ENCODE data around the gene PIGT.

Gene PIGT

DNA sequence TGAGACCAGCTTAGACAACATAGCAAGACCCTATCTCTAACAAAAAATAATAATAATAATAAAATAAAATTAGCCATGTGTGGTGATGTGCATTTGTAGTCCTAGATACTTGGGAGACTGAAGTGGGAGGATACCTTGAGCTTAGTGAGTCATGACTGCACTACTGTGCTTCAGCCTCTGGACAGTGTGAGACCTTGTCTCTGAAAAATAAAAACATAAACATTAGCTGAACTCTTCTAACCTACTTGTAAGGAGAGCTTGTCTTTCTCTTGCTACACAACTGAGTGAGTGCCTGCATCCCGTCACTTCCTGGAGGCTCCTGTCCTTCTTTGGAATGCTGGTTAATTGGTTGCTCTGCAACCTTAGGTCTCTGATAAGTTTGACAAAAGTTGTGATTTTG, 13.0 kb upstream of the PIGT start:
- DNase-seq: no peak

DNA sequence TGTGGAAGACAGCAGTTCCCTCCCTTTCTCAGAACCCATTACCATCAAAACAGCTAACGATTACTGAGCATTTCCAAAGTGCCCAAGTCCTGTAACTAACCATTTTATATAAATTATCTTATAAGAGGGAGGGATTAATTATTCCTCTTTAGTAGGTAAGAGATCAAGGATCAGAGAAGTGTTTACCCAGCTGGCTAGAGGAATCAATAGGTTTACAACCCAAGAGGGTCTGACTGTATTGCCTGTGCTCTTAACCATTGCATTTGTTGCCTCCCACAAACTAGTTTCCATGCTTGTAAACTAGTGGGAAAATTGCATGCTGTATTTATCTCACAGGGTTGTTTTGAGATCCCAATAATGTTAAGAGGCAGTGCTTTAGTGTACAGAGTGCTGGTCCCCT, 11.5 kb upstream of the PIGT start:
- DNase-seq: no peak

DNA sequence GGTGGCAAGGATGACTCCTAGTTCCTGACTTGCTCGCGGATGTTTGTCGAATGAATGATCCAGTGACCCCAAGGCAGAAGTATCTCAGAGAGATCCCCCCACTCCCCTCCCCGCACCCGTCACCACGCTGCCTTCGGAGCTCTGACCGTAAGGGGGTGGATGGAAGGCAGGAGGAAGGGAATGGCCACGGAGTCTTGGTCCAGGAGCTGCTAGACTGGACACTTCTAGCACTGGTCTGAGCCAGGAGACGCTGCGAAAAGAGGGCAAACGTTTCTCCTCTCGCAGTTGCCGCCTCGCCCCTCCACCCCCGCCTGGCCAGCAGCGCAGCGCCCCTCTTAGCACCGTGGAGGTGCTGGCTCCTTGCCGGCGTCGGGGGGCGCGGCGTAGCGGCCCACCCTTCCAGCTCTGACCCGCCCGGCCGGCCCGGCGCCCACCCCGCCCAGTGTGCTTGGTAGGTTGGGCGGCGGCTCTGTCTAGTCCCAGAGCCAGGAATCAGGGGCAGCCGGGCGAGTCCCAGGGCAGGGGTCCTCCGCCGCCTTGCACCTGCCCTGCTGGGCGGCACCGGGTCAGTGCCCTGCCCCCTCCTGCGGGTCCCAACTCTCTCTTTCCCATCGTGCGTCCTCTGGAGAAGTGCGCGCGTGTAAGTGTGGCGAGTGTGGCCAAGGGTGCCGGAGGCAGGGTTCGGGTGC, 10.2 kb upstream of the PIGT start:
- DNase-seq: no peak

DNA sequence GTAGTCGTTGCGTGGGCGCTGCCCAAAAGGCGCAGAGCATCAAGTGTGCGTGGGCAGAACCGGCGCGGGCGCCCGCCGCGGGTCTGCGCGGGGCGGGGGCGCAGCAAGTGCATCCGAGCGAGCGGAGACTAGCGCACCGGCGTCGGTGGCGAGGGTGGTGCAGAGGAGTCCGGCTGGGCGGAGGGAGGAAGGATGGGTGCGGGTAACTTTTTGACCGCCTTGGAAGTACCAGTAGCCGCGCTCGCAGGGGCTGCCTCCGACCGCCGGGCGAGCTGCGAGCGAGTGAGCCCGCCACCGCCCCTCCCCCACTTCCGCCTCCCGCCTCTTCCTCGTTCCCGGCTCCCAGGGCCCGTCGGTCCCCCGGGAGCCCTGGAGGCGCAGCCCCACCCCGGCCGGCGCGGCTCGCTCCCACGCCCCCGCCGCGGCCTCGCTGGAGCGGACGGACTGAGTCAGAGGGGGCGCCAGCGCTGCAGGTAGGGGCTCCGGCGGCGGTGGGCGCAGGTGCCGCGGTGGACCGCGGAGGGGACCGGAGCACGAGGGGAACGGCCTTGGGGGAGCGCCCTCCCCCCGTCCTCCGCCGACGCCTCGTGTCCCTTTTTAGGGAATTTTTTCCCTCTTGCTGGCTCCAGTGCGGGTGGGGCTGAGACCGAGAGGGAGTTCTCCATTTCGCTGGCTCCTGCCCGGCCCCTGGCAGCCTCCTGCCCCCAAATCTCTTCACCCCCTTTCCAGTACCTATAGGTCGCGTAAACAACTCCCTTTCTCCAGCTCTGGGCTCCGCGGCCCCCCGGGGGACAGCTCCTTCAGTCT, 9.5 kb upstream of the PIGT start:
- DNase-seq: peak; percentile 43

DNA sequence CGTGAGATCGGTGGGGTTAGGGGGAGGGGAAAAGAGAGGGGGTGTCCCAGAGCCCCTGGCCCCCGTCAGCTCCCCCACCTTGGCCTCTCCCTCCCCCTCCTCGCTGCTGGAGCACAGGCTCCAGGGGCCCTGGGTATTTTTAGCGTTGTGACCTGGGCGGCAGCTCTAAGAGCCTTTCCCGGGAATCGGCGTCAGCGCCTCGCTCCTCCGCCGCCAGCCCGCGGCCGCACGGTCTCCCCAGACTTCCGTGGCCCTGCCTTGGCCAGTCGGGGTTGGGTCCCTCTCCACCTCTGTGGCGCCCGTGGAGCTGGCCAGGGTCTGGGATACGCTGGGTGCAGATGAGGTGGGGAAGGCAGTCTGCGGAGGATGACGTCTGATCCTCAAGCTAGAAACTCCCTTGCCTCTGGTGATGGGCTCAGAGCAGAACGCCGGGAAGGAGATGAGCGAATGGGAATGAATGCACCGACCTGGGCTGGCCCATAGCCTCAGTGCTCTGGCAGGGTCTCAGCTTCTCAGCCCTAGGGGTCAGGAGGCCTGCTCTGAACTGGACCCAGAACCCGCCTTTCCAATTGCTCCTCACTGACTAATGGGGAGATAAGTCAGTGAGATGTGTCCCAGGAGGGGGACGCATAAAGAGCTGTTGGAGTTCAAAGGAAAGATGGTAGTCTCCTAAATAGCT, 8.7 kb upstream of the PIGT start:
- DNase-seq: peak; percentile 46

DNA sequence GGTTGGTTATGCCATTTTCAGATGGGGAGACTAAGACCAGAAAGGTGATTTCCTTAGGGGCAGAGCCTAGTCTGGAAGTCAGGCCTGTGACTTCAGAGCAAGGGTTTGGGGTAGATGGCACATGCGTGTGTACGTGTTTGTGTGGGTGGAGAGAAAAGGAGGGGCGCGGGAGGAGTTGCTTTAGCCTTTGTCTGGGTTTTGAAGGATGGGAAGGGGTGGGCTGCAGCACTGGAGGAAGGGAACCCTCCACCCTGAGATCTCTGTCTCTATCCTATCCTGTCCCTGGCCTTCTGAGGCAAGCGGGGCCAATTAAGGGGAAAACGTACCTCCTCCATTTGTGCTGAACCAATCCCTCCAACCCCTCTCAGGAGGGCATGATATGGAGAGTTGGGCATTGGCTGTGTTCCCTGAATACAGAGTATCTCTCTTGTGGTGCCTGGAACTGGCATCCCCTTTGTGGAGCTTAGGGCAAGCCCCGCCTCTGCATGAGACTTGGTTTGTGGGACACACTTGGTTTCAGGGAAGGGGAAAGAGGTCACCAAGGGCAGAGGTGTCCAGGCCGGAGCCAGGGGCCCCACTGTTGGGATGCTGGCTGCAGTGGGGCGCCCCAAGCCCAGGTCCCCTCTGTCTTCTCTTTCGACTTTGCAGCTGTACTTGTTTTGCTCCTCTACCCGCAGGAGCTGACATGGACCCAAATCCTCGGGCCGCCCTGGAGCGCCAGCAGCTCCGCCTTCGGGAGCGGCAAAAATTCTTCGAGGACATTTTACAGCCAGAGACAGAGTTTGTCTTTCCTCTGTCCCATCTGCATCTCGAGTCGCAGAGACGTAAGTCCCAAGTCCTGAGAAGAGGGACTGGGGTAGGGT, 7.9 kb upstream of the PIGT start, which contains the start of gene DBNDD2:
Gene DBNDD2, plus strand, starts transcription at position 507 of the 863 bp plus-strand sequence. Its CDS starts 179 bp downstream, at position 686.
- no peak for DNase-seq

DNA sequence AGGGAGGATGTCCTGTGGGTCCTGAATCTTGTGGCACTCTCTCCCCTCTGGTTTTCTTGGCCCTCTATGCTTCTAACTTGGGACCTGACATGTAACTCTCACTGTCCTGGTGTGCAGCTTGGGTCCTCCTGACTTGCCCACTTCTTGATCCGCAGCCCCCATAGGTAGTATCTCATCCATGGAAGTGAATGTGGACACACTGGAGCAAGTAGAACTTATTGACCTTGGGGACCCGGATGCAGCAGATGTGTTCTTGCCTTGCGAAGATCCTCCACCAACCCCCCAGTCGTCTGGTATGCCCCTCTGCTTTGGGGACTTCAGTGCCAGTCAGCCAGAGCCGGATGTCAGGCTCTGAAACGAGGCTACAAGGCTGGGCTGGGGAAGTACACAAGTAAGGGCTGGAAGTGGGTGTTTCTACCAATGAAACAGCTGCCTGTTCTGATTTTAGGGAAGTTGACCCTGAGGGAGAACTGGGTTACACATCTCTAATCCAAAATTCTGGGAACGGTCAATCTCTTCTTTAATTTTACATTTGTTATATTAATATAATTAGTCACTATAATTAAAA, 7.2 kb upstream of the PIGT start:
- DNase-seq: no peak

DNA sequence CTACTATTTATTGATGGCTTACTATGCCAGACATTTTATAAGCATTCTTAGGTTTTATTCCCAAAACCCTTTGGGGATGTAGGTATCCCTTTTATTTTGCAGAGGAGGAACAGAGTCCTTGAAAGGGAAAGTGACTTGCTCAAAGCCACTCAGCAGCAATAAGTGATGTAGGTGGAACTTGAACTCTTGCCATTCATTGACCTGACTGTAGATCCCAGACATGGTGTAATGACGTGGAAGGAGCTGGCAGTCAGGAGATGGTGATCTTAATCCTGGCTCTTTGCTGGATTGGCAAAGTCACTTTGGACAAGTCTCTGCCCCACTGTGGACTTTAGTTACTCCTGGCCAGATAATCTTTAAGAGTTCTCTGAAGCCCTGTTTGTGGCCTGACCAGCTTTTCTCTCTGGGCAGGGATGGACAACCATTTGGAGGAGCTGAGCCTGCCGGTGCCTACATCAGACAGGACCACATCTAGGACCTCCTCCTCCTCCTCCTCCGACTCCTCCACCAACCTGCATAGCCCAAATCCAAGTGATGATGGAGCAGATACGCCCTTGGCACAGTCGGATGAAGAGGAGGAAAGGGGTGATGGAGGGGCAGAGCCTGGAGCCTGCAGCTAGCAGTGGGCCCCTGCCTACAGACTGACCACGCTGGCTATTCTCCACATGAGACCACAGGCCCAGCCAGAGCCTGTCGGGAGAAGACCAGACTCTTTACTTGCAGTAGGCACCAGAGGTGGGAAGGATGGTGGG, 6.2 kb upstream of the PIGT start:
- DNase-seq: no peak

DNA sequence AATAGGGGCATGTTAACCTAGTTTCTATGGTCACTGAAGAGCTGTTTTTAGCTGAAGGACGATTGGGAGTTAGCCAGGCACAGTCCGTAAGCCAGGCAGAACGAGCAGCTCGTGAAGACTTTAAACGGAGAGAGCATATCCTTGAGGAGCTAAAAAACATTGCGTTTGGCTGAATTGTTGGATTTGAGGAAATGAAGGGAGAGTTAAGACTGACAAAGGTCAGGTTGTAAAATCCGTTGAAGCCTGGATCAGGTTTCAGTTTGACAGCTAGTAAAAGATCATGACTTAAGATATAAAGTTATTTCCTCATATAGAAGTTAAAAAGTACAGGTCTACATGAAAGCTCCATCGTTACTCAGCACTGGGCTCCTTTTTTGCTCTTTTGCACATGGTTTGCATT, 5.1 kb upstream of the PIGT start:
- DNase-seq: no peak

DNA sequence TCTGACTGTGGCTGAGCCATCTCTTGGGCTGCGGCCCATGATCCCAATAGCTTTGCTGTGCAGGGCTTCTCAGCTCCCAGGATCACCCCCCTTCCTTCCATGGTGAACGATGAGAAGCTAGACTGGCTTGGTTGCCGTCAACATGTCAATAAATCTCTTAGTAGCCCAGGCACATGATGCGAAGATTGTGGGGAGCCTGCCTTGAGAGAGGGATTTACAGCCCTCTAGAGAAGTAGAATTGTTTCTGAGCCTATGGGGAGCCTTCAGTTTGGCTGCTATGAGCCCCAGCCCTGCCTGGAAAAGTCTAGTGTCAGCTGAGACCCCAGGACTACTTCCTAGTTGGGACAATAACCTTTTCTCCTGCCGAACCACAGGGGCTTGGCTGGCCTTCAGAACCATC, 3.3 kb upstream of the PIGT start:
- DNase-seq: no peak

DNA sequence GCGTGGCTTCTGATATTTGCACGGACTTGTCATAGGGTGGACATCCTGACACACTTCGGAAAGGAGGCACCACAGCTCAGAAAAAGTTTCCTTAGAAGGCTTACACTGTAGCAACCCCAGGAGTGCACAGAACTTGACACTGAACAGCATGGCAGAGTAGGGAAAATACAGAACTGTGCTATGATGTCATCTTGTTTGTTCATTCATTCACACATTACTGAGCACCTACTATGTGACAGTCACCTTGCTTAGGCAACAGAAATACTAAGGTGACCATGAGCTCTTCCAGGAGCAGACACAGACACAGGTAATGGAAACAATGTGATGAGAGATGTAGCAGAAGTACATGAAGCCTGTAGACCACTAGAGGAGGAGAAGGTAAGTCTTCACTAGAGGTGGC, 2.5 kb upstream of the PIGT start:
- no peak for DNase-seq

DNA sequence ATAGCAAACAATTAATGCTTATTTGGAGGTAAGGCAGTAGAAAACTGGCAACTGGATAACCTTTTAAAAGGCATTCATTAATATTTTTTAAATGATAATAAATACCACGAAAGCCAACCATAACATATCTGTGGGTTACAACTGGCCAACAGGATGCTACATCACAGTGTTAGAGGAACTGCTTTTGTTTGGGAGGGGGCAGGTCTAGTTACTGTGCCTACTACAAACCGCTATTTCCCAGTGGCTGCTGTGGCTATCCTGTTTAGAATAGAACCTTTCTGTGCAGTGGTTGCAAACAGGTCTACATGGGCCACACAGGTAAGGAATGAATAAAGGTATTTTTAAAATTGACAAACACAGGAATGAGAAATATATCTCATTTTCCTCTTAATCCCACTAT, 976 bp downstream of the PIGT start:
- DNase-seq: no peak

DNA sequence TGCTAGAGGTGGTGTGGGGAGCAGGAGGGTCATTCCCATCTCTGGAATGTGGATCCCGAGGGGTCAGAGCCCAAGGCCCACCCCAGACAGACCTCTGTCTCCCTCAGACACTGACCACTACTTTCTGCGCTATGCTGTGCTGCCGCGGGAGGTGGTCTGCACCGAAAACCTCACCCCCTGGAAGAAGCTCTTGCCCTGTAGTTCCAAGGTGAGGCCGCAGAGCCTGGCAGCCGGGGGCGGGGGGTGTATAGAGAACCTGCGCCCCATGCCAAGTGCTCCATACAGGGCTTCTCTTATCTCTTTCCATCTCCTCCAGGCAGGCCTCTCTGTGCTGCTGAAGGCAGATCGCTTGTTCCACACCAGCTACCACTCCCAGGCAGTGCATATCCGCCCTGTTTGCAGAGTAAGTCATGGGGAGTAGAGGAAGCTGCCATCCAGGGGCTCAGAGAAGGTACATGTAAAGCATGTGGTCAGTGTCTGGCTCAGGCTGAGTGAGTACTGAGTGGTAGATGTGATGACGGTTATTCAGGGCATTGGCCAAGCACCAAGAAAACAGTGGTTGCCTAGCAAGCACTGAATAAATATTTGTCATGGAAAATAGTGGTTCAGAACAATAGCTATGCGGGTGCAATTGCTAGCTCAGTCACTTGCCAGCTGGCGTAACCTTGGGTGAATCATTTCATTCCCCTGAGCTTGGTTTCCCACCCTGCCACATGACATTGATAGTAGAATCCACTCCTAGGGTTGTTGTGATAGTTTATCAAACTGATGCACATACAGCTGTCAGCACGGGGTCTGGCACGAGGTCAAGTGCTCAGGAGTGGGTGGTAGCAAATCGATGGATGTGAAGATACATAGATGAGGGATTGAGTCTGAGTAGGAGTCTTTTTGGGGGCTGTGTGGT, 3.5 kb downstream of the PIGT start:
- DNase-seq: peak; percentile 97

DNA sequence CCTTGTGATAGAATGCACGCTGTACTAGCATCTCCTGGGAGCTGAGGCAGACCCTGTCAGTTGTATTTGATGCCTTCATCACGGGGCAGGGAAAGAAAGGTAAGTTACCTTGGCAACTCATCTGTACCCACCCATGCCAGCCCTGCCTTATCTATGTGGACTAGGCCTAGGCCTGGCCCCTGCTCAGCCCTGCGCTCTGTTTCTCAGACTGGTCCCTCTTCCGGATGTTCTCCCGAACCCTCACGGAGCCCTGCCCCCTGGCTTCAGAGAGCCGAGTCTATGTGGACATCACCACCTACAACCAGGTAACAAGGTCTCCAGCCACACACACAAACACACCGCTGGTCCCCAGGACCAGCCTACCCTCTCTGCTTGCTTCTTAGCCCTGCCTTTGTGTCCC, 4.2 kb downstream of the PIGT start:
- DNase-seq: no peak

DNA sequence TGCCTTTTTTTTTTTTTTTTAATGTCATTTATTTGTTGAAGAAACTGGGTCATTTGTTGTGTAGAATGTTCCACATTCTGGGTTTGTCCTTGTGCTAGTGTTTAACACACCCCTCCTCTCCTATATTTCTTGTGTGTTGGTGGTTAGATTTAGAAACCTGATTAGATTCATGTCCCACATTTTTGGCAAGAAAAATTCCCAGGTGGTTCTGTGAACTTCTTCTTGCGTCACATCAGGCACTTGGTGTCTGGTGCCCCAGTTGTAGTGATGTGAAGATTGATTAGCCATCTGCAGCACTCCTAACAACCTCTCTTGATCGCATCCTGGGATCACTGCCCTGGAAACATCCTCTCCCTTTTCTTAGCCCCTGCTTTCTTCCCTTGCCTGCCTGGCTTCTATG, 7.8 kb downstream of the PIGT start:
- no peak for DNase-seq

DNA sequence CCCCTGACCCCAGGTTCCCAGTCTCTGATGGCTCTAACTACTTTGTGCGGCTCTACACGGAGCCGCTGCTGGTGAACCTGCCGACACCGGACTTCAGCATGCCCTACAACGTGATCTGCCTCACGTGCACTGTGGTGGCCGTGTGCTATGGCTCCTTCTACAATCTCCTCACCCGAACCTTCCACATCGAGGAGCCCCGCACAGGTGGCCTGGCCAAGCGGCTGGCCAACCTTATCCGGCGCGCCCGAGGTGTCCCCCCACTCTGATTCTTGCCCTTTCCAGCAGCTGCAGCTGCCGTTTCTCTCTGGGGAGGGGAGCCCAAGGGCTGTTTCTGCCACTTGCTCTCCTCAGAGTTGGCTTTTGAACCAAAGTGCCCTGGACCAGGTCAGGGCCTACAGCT, 9.6 kb downstream of the PIGT start:
- DNase-seq: no peak

DNA sequence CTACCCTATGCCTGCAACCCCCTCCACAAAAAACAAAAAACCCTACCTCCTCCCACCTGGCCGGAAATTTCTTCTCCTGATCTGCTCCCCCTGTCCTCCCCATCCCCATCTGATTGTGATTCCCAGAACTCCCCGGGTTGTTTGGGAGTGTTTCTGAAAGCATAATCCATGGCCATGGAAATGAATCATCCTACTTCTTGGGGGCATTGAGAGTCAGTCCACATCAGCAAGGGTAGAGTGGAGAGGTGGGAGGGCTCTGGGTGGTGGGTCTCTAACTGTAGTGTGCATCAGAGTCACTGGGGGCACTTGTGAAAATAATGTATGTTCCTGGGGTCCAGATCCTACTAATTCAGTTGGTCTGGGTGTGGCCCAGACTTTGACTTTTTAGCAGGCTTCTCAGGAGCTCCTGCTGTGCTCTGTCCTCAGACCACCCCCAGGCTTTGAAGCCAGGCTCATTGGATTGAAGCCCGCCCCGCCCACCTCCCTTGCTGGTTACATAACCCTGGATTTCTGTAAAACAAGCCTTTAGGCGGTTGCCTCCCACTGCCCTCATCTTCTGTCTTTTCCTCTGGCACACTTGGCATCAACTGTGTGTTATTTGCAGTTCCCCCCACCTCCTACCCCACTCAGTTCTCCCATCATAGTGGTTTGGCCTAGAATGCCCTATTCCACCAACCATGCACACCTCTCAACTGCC, 10.5 kb downstream of the PIGT start:
- no peak for DNase-seq

DNA sequence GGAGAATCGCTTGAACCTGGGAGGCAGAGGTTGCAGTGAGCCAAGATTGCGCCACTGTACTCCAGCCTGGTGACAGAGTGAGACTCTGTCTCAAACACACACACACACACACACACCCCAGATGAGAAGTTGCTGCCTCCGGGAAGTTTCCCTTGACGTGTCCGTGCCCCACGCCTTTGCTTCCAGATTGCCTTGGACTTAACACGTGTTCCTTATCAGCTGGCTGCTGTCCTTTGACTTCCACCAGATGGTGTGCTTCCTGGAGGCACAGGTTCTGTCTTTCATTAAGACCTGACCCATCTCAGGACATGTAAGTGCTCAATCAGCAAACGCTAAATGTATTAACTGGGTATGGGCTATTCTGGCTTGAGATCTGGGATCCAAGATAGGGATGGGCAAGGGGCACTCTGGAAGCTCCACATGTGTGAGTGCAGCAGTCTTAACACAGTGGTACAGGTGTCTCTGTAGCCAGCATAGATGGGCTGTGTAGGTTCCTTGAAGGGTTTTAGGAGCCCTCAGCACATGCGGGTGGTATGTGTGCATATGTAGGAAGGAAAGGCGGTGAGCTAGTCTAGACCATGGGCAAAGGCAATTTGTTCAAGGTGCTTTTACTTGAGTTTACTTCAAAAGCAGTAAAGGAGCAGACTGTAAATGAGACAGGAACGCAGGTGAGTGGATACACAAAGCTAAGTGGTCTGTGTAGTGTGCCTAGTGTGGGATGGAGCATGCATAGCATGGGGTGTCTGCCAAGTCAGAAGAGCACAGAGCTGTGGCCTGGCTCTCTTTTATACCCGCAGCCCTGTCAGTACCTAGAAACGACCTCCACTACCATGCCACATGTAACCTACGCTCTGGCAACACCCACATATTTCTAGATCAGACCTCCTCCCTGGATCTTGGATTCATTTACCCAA, 11.6 kb downstream of the PIGT start:
- DNase-seq: no peak

DNA sequence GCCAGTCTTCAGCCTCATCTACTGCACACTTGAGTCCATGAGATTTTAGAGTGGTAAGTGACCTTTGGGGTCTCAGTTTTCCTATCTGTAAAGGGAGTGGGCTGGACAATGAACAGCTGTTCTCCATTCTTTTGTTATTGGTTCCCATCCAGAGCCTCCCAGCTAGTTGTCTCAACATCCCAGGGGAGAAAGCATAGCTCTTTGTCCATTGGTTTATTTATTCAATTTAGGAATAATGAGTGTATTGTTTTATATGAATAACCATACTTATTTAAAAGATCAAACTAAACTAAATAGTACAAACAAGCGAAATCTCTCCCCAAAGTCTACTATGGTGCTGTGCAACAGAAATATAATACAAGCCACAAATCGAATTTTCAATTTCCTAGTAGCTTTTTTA, 13.7 kb downstream of the PIGT start:
- no peak for DNase-seq

Measured in COR-L47 (cell line).